HEK293 (cell line): ENCODE results near the gene SURF1.

Experiments used
- HOXA7 ChIP-seq: sonication (generic); formaldehyde crosslinking; IDR thresholded peaks from 2 replicates; pipeline ENCODE4 v1.8.1; 2022; ENCODE audit warnings: missing genetic modification reagents, borderline replicate concordance
- SP2 ChIP-seq: fragments of 450-650 bp; formaldehyde crosslinking; IDR thresholded peaks from 2 replicates; pipeline ENCODE4 v1.5.1; 2016; ENCODE audit warnings: missing biosample characterization, missing genetic modification characterization
- TCF7L2 ChIP-seq: IDR thresholded peaks from 2 replicates; pipeline ENCODE4 v1.6.1; 2011; ENCODE audit warnings: low read depth, mild to moderate bottlenecking, inconsistent platforms, low read length, moderate library complexity, borderline replicate concordance

- TF ChIP-seq HOXA7 (CRISPR knock-in tag) (no peak), SP2 (tag by site-specific recombination) (no peak), TCF7L2 (no peak)
These were observed 40.3 kb downstream of the SURF1 start for GRCh38 chr9:133315997-133316396.
